ENCODE measurements around the gene WDR6.

DNA sequence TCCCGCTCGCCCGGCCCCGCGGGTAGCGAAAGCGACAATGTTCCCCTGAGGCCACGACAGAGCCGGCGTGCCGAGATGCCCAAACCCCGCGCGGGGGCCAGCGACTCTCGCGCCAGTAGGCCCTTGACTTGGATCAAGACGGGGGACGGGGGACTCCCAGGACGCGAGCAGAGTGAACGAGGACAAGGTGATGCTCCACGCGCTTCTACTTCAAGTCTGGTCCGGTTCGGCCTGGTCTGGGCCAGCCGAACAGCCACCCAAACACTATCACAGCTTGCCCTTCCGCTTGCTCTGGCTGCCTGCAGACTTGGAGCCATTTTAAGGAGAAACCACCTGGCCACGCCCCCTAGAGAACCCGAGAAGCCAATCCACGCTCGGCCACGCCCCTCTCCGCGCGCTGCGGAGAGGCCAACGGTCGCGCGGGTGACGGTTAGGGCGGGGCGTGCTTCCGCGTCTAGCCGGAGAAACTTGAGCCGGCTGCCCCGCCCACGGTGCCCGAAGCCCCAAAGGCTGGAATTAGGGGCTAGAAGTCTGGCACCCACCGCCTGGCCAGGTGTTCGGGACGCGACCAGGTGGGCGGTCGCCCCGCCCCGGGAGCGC lies 14.1 kb downstream of the WDR6 start:
- TF ChIP-seq, protein P1, sequence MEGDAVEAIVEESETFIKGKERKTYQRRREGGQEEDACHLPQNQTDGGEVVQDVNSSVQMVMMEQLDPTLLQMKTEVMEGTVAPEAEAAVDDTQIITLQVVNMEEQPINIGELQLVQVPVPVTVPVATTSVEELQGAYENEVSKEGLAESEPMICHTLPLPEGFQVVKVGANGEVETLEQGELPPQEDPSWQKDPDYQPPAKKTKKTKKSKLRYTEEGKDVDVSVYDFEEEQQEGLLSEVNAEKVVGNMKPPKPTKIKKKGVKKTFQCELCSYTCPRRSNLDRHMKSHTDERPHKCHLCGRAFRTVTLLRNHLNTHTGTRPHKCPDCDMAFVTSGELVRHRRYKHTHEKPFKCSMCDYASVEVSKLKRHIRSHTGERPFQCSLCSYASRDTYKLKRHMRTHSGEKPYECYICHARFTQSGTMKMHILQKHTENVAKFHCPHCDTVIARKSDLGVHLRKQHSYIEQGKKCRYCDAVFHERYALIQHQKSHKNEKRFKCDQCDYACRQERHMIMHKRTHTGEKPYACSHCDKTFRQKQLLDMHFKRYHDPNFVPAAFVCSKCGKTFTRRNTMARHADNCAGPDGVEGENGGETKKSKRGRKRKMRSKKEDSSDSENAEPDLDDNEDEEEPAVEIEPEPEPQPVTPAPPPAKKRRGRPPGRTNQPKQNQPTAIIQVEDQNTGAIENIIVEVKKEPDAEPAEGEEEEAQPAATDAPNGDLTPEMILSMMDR (IDR thresholded peaks at IDR 0.05; ENCODE audit: low read depth, low read length) = no peak
- TF ChIP-seq EZH2phosphoT487 (IDR thresholded peaks at IDR 0.05; ENCODE audit: low read depth) = no peak
